OCI-LY3 (cell line): ENCODE data around the gene PTPRM.

Source experiments
- CTCF ChIP-seq: fragments of 200-600, 300-600 bp; sonication (generic); IDR thresholded peaks from 2 replicates; pipeline ENCODE4 v1.5.1; 2014; ENCODE audit warnings: antibody characterized with exemption, low read length, low read depth
- EZH2phosphoT487 ChIP-seq: fragments of 200-600 bp; shearing (Covaris generic); IDR thresholded peaks from 2 replicates; pipeline ENCODE4 v1.6.1; 2018; ENCODE audit warnings: antibody characterized with exemption, mixed run types, low read depth

DNA sequence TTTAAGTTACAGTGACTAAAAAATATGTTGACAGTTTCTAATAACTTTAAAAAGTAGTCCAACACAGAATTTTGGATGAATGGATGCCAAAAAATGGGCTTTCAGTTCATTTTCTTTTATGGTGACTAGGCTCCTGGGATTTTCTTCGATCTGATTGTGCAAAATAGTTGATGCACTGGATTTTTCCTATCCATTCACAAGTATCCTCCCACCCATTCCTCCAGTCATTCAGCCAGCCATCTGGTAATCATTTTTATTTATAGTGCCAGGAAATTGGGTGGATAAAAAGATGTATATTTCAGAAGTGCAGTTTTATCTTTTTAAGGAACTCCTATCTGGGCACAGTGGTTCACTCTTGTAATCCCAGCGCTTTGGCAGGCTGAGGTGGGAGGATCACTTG is 175.1 kb downstream of the PTPRM start:
- TF ChIP-seq CTCF (no peak), EZH2phosphoT487 (no peak)
